Activated CD4-positive, alpha-beta memory T cell treated with anti-CD3 and anti-CD28 coated beads for 36 hours (primary cell): ENCODE measurements around the gene ZBTB2. TPM values are rescaled to one million over a fixed set of nuclear protein-coding genes. Genes with fewer than 3 reads are reported as not detected.

Experiments used
- CTCF ChIA-PET: fragments of 350-600 bp; sonication (Branson Sonifier 250); formaldehyde crosslinking; loops from one replicate; lab custom pipeline; 2021; ENCODE audit warnings: antibody characterized with exemption, inconsistent platforms; lab: Charles Lee
- POLR2A ChIA-PET: fragments of 350-600 bp; sonication (Branson Sonifier 250); formaldehyde crosslinking; loops from one replicate; lab custom pipeline; 2021; ENCODE audit warnings: antibody characterized with exemption; lab: Charles Lee
- DNase-seq: peaks from one replicate; pipeline ENCODE4 v3.0.0-alpha.2; 2020
- H3K27ac Mint-ChIP-seq: one replicate; pipeline ENCODE4 v1.8.0; 2021; ENCODE audit warnings: mixed read lengths
- H3K27me3 Mint-ChIP-seq: one replicate; pipeline ENCODE4 v1.8.0; 2021; ENCODE audit warnings: mixed read lengths
- H3K36me3 Mint-ChIP-seq: one replicate; pipeline ENCODE4 v1.8.0; 2021; ENCODE audit warnings: mixed read lengths
- H3K4me1 Mint-ChIP-seq: one replicate; pipeline ENCODE4 v1.8.0; 2021; ENCODE audit warnings: low read depth, mixed read lengths
- H3K4me3 Mint-ChIP-seq: one replicate; pipeline ENCODE4 v1.8.0; 2021; ENCODE audit warnings: mild to moderate bottlenecking, mixed read lengths
- H3K9me3 Mint-ChIP-seq: one replicate; pipeline ENCODE4 v1.8.0; 2021; ENCODE audit warnings: mixed read lengths
- intact Hi-C: fragments of 100-400 bp; cut with micrococcal nuclease; formaldehyde crosslinking; loops from one replicate; pipeline ENCODE4 v1.15.1; 2023
- total RNA-seq, 2 experiments: library from RNA; stranded (reverse); gene quantifications; one replicate each; pipeline ENCODE4 v1.2.3, GENCODE V29; 2021

The ZBTB2 gene
- total RNA-seq, 2 experiments from 2014 or later, result 14.0 to 15.6 TPM

GRCh38 chr6:151422981-151423380, 31.6 kb upstream of the ZBTB2 start:
- H3K27me3 Mint-ChIP-seq, result no peaks in the 10 kb centered on the region
- ChIA-PET POLR2A (no interaction called here), CTCF (interaction anchor here (0.7 to 0.9 kb wide), 2 partner anchors 16 to 99 kb away, joined by 3 read pairs; no protein-coding TSS in a partner anchor)
- H3K4me3 Mint-ChIP-seq, result no peak overlapping the region
- H3K36me3 Mint-ChIP-seq, result peaks cover 31% of the 10 kb centered on the region
- intact Hi-C loops, result no loop called here
- H3K9me3 Mint-ChIP-seq, result no peaks in the 10 kb centered on the region
- no peak for DNase-seq
- no peaks in the 10 kb centered on the region for H3K4me1 Mint-ChIP-seq
- no peak overlapping the region for H3K27ac Mint-ChIP-seq

- Mint-ChIP-seq H3K36me3 (peaks cover 48% of the 10 kb centered on the region), H3K27me3 (no peaks in the 10 kb centered on the region), H3K27ac (no peak overlapping the region), H3K9me3 (peaks cover 3% of the 10 kb centered on the region), H3K4me1 (peaks cover 14% of the 10 kb centered on the region), H3K4me3 (no peak overlapping the region)
- CTCF ChIA-PET, result no interaction called here
- POLR2A ChIA-PET, result no interaction called here
- DNase-seq, result no peak
- intact Hi-C loops, result no loop called here
These were observed 26.1 kb upstream of the ZBTB2 start for GRCh38 chr6:151417477-151417876.

GRCh38 chr6:151414641-151415260, 23.4 kb upstream of the ZBTB2 start:
- intact Hi-C loops, result no loop called here
- peaks cover 3% of the 10 kb centered on the region for H3K9me3 Mint-ChIP-seq
- ChIA-PET CTCF (no interaction called here), POLR2A (no interaction called here)
- no peaks in the 10 kb centered on the region for H3K27me3 Mint-ChIP-seq
- H3K4me1 Mint-ChIP-seq, result peaks cover 14% of the 10 kb centered on the region
- DNase-seq, result no peak
- H3K4me3 Mint-ChIP-seq, result no peak overlapping the region
- H3K27ac Mint-ChIP-seq, result no peak overlapping the region
- H3K36me3 Mint-ChIP-seq, result peaks cover 51% of the 10 kb centered on the region

- ChIA-PET POLR2A (no interaction called here), CTCF (interaction anchor here (0.9 kb wide), 1 partner anchor 89 kb away, joined by 3 read pairs; no protein-coding TSS in a partner anchor)
- intact Hi-C loops, result no loop called here
- peak overlapping the region; percentile 6 for H3K4me3 Mint-ChIP-seq
- peaks cover 14% of the 10 kb centered on the region for H3K4me1 Mint-ChIP-seq
- peaks cover 3% of the 10 kb centered on the region for H3K9me3 Mint-ChIP-seq
- DNase-seq, result peak; percentile 60
- H3K36me3 Mint-ChIP-seq, result peaks cover 58% of the 10 kb centered on the region
- peak overlapping the region; percentile 8 for H3K27ac Mint-ChIP-seq
- H3K27me3 Mint-ChIP-seq, result no peaks in the 10 kb centered on the region
These were observed 22.2 kb upstream of the ZBTB2 start for GRCh38 chr6:151413372-151414145.

GRCh38 chr6:151412909-151413308, 21.6 kb upstream of the ZBTB2 start:
- no peak for DNase-seq
- H3K9me3 Mint-ChIP-seq, result peaks cover 3% of the 10 kb centered on the region
- intact Hi-C loops, result no loop called here
- H3K36me3 Mint-ChIP-seq, result peaks cover 59% of the 10 kb centered on the region
- peak overlapping the region; percentile 16 for H3K27ac Mint-ChIP-seq
- no peaks in the 10 kb centered on the region for H3K27me3 Mint-ChIP-seq
- H3K4me3 Mint-ChIP-seq, result no peak overlapping the region
- peaks cover 14% of the 10 kb centered on the region for H3K4me1 Mint-ChIP-seq
- ChIA-PET CTCF (no interaction called here), POLR2A (no interaction called here)

- ChIA-PET CTCF (no interaction called here), POLR2A (no interaction called here)
- Mint-ChIP-seq H3K4me3 (no peak overlapping the region), H3K4me1 (peaks cover 16% of the 10 kb centered on the region), H3K9me3 (peaks cover 3% of the 10 kb centered on the region), H3K36me3 (peaks cover 44% of the 10 kb centered on the region), H3K27me3 (no peaks in the 10 kb centered on the region), H3K27ac (no peak overlapping the region)
- intact Hi-C loops, result loop anchor here (5.0 kb wide), 1 partner anchor 68 kb away; no protein-coding TSS in a partner anchor
- DNase-seq, result no peak
These were observed 18.3 kb upstream of the ZBTB2 start for GRCh38 chr6:151409679-151410078.

- Mint-ChIP-seq H3K27ac (no peak overlapping the region), H3K27me3 (no peaks in the 10 kb centered on the region), H3K9me3 (no peaks in the 10 kb centered on the region), H3K4me3 (no peak overlapping the region), H3K36me3 (peaks cover 43% of the 10 kb centered on the region), H3K4me1 (peaks cover 12% of the 10 kb centered on the region)
- DNase-seq, result no peak
- ChIA-PET CTCF (no interaction called here), POLR2A (no interaction called here)
- intact Hi-C loops, result loop anchor here (5.0 kb wide), 1 partner anchor 68 kb away; no protein-coding TSS in a partner anchor
These were observed 17.9 kb upstream of the ZBTB2 start for GRCh38 chr6:151409260-151409659.

GRCh38 chr6:151408858-151409257, 17.5 kb upstream of the ZBTB2 start:
- no peak for DNase-seq
- ChIA-PET POLR2A (no interaction called here), CTCF (no interaction called here)
- peaks cover 41% of the 10 kb centered on the region for H3K36me3 Mint-ChIP-seq
- no peaks in the 10 kb centered on the region for H3K9me3 Mint-ChIP-seq
- H3K4me3 Mint-ChIP-seq, result no peak overlapping the region
- no peaks in the 10 kb centered on the region for H3K27me3 Mint-ChIP-seq
- peaks cover 9% of the 10 kb centered on the region for H3K4me1 Mint-ChIP-seq
- intact Hi-C loops, result loop anchor here (5.0 kb wide), 1 partner anchor 68 kb away; no protein-coding TSS in a partner anchor
- H3K27ac Mint-ChIP-seq, result no peak overlapping the region

- Mint-ChIP-seq H3K36me3 (peaks cover 24% of the 10 kb centered on the region), H3K4me1 (peaks cover 35% of the 10 kb centered on the region), H3K27ac (peak overlapping the region; percentile 9), H3K4me3 (no peak overlapping the region), H3K9me3 (no peaks in the 10 kb centered on the region), H3K27me3 (no peaks in the 10 kb centered on the region)
- ChIA-PET CTCF (interaction anchor here (1.6 kb wide), 1 partner anchor 40 kb away, joined by 3 read pairs; no protein-coding TSS in a partner anchor), POLR2A (no interaction called here)
- DNase-seq, result no peak
- intact Hi-C loops, result no loop called here
These were observed 12.6 kb upstream of the ZBTB2 start for GRCh38 chr6:151403919-151404308.

- intact Hi-C loops, result no loop called here
- H3K4me1 Mint-ChIP-seq, result peaks cover 48% of the 10 kb centered on the region
- H3K9me3 Mint-ChIP-seq, result no peaks in the 10 kb centered on the region
- no peak overlapping the region for H3K4me3 Mint-ChIP-seq
- ChIA-PET POLR2A (no interaction called here), CTCF (no interaction called here)
- H3K27ac Mint-ChIP-seq, result no peak overlapping the region
- H3K36me3 Mint-ChIP-seq, result peaks cover 19% of the 10 kb centered on the region
- DNase-seq, result no peak
- H3K27me3 Mint-ChIP-seq, result no peaks in the 10 kb centered on the region
These were observed 10.9 kb upstream of the ZBTB2 start for GRCh38 chr6:151402228-151402627.

- ChIA-PET POLR2A (no interaction called here), CTCF (no interaction called here)
- peaks cover 21% of the 10 kb centered on the region for H3K36me3 Mint-ChIP-seq
- intact Hi-C loops, result no loop called here
- peak overlapping the region; percentile 38 for H3K27ac Mint-ChIP-seq
- no peaks in the 10 kb centered on the region for H3K27me3 Mint-ChIP-seq
- H3K4me1 Mint-ChIP-seq, result peaks cover 58% of the 10 kb centered on the region
- no peak overlapping the region for H3K4me3 Mint-ChIP-seq
- no peak for DNase-seq
- H3K9me3 Mint-ChIP-seq, result no peaks in the 10 kb centered on the region
These were observed 9.1 kb upstream of the ZBTB2 start for GRCh38 chr6:151400473-151400872.

- ChIA-PET POLR2A (no interaction called here), CTCF (interaction anchor here (0.6 kb wide), 1 partner anchor 14 kb away, joined by 4 read pairs; no protein-coding TSS in a partner anchor)
- H3K4me3 Mint-ChIP-seq, result no peak overlapping the region
- intact Hi-C loops, result no loop called here
- H3K27me3 Mint-ChIP-seq, result no peaks in the 10 kb centered on the region
- H3K4me1 Mint-ChIP-seq, result peaks cover 64% of the 10 kb centered on the region
- no peak for DNase-seq
- no peak overlapping the region for H3K27ac Mint-ChIP-seq
- peaks cover 24% of the 10 kb centered on the region for H3K36me3 Mint-ChIP-seq
- H3K9me3 Mint-ChIP-seq, result no peaks in the 10 kb centered on the region
These were observed 8.3 kb upstream of the ZBTB2 start for GRCh38 chr6:151399679-151400078.
